Stimulated activated naive B cell treated with anti-CD40 and anti-IgM and Interleukin-4, amounts not matched to agents 10 μg/mL and 1 μg/mL and 100 μg/mL, for 72 hours (primary cell): ENCODE results near the gene NDUFS4.
"Not testable (repeated sequence)": the region's sequence is repeated elsewhere in the genome, so short reads cannot be mapped to it uniquely, and the experiment has no call there.

Experiments used
- ATAC-seq, 2 donors: fragments of 150-1000 bp; cut with Tn5 transposase; replicated peaks; 2 replicates each; pipeline ENCODE4 v1.10.0; 2021; ENCODE audit warnings: moderate library complexity in 1 of 2
- DNase-seq: peaks from one replicate; pipeline ENCODE4 v3.0.0; 2021
- H3K27ac Mint-ChIP-seq: one replicate; pipeline ENCODE4 v1.8.0; 2022; ENCODE audit warnings: mild to moderate bottlenecking, mixed read lengths
- H3K27me3 Mint-ChIP-seq, 2 donors: one replicate each; pipeline ENCODE4 v1.8.0; 2022; ENCODE audit warnings: mixed read lengths in 2 of 2
- H3K36me3 Mint-ChIP-seq, 2 donors: one replicate each; pipeline ENCODE4 v1.8.0; 2022; ENCODE audit warnings: mixed read lengths in 2 of 2, mild to moderate bottlenecking in 1 of 2
- H3K4me1 Mint-ChIP-seq, 2 donors: one replicate each; pipeline ENCODE4 v1.8.0; 2022; ENCODE audit warnings: mixed read lengths in 2 of 2, mild to moderate bottlenecking in 1 of 2
- H3K4me3 Mint-ChIP-seq, 2 donors: one replicate each; pipeline ENCODE4 v1.8.0; 2022; ENCODE audit warnings: mild to moderate bottlenecking in 2 of 2, mixed read lengths in 2 of 2, moderate library complexity in 1 of 2
- H3K9me3 Mint-ChIP-seq, 2 donors: one replicate each; pipeline ENCODE4 v1.8.0; 2022; ENCODE audit warnings: mixed read lengths in 2 of 2, mild to moderate bottlenecking in 1 of 2

The NDUFS4 gene

GRCh38 chr5:53645078-53645477, 84.6 kb downstream of the NDUFS4 start:
- no peak for DNase-seq
- no peaks in the 10 kb centered on the region for H3K4me1 Mint-ChIP-seq
- H3K9me3 Mint-ChIP-seq: peaks cover 5 to 8% of the 10 kb centered on the region in 2 donors
- H3K36me3 Mint-ChIP-seq: peaks cover 22 to 32% of the 10 kb centered on the region in 2 donors
- H3K27me3 Mint-ChIP-seq: no peaks in the 10 kb centered on the region
- no peak overlapping the region for H3K4me3 Mint-ChIP-seq
- ATAC-seq: no peak
- no peak overlapping the region for H3K27ac Mint-ChIP-seq

GRCh38 chr5:53649352-53649751, 88.9 kb downstream of the NDUFS4 start:
- H3K27me3 Mint-ChIP-seq: no peaks in the 10 kb centered on the region
- no peak overlapping the region for H3K27ac Mint-ChIP-seq
- H3K4me1 Mint-ChIP-seq: no peaks in the 10 kb centered on the region
- H3K9me3 Mint-ChIP-seq: peaks cover 5 to 8% of the 10 kb centered on the region in 2 donors
- DNase-seq (no peak), ATAC-seq (no peak)
- H3K4me3 Mint-ChIP-seq: no peak overlapping the region
- H3K36me3 Mint-ChIP-seq: peaks cover 21 to 26% of the 10 kb centered on the region in 2 donors

GRCh38 chr5:53660573-53660972, 100.1 kb downstream of the NDUFS4 start:
- DNase-seq, H3K27ac Mint-ChIP-seq, ATAC-seq, H3K4me3 Mint-ChIP-seq, H3K27me3 Mint-ChIP-seq, H3K4me1 Mint-ChIP-seq: not testable (repeated sequence)
- Mint-ChIP-seq H3K36me3 (peaks cover 49 to 59% of the 10 kb centered on the region in 2 donors), H3K9me3 (peaks cover 0 to 12% of the 10 kb centered on the region in 2 donors)

GRCh38 chr5:53665313-53665712, 104.9 kb downstream of the NDUFS4 start:
- Mint-ChIP-seq H3K36me3 (peaks cover 52 to 58% of the 10 kb centered on the region in 2 donors), H3K9me3 (peaks cover 0 to 14% of the 10 kb centered on the region in 2 donors)
- H3K4me3 Mint-ChIP-seq, H3K27ac Mint-ChIP-seq, H3K27me3 Mint-ChIP-seq, DNase-seq, ATAC-seq, H3K4me1 Mint-ChIP-seq: not testable (repeated sequence)

- Mint-ChIP-seq H3K27ac (no peak overlapping the region), H3K36me3 (peaks cover 56 to 57% of the 10 kb centered on the region in 2 donors), H3K27me3 (no peaks in the 10 kb centered on the region), H3K4me3 (no peak overlapping the region), H3K4me1 (peaks cover 2 to 6% of the 10 kb centered on the region in 2 donors), H3K9me3 (peaks cover 0 to 14% of the 10 kb centered on the region in 2 donors)
- DNase-seq: no peak
- no peak for ATAC-seq
Observed at GRCh38 chr5:53667621-53668020, 107.2 kb downstream of the NDUFS4 start.

GRCh38 chr5:53671447-53671846, 111.0 kb downstream of the NDUFS4 start:
- no peak for DNase-seq
- no peaks in the 10 kb centered on the region for H3K9me3 Mint-ChIP-seq
- no peak for ATAC-seq
- H3K36me3 Mint-ChIP-seq: peaks cover 33 to 34% of the 10 kb centered on the region in 2 donors
- H3K27me3 Mint-ChIP-seq: no peaks in the 10 kb centered on the region
- H3K4me1 Mint-ChIP-seq: no peaks in the 10 kb centered on the region
- no peak overlapping the region for H3K4me3 Mint-ChIP-seq
- H3K27ac Mint-ChIP-seq: no peak overlapping the region

- H3K4me1 Mint-ChIP-seq: no peaks in the 10 kb centered on the region
- H3K4me3 Mint-ChIP-seq: no peak overlapping the region
- peaks cover 31 to 42% of the 10 kb centered on the region in 2 donors for H3K36me3 Mint-ChIP-seq
- no peaks in the 10 kb centered on the region for H3K27me3 Mint-ChIP-seq
- ATAC-seq: no peak
- no peak overlapping the region for H3K27ac Mint-ChIP-seq
- DNase-seq: no peak
- H3K9me3 Mint-ChIP-seq: no peaks in the 10 kb centered on the region
Observed at GRCh38 chr5:53674121-53674520, 113.7 kb downstream of the NDUFS4 start.

GRCh38 chr5:53677632-53678031, 117.2 kb downstream of the NDUFS4 start:
- no peak for DNase-seq
- peaks cover 24 to 48% of the 10 kb centered on the region in 2 donors for H3K36me3 Mint-ChIP-seq
- peaks cover 0 to 3% of the 10 kb centered on the region in 2 donors for H3K9me3 Mint-ChIP-seq
- H3K4me3 Mint-ChIP-seq: no peak overlapping the region
- no peaks in the 10 kb centered on the region for H3K4me1 Mint-ChIP-seq
- H3K27ac Mint-ChIP-seq: no peak overlapping the region
- no peak for ATAC-seq
- H3K27me3 Mint-ChIP-seq: no peaks in the 10 kb centered on the region

GRCh38 chr5:53678981-53679660, 118.7 kb downstream of the NDUFS4 start:
- ATAC-seq (no peak), DNase-seq (no peak)
- H3K9me3 Mint-ChIP-seq: peaks cover 0 to 3% of the 10 kb centered on the region in 2 donors
- H3K27me3 Mint-ChIP-seq: no peaks in the 10 kb centered on the region
- H3K4me3 Mint-ChIP-seq: no peak overlapping the region
- H3K27ac Mint-ChIP-seq: no peak overlapping the region
- H3K36me3 Mint-ChIP-seq: peaks cover 21 to 61% of the 10 kb centered on the region in 2 donors
- no peaks in the 10 kb centered on the region for H3K4me1 Mint-ChIP-seq

- H3K36me3 Mint-ChIP-seq: peaks cover 23 to 64% of the 10 kb centered on the region in 2 donors
- H3K27me3 Mint-ChIP-seq: no peaks in the 10 kb centered on the region
- H3K9me3 Mint-ChIP-seq: peaks cover 0 to 5% of the 10 kb centered on the region in 2 donors
- H3K27ac Mint-ChIP-seq: no peak overlapping the region
- no peaks in the 10 kb centered on the region for H3K4me1 Mint-ChIP-seq
- no peak for ATAC-seq
- DNase-seq: no peak
- H3K4me3 Mint-ChIP-seq: no peak overlapping the region
Observed at GRCh38 chr5:53681079-53681478, 120.6 kb downstream of the NDUFS4 start.

- no peak for DNase-seq
- no peaks in the 10 kb centered on the region for H3K4me1 Mint-ChIP-seq
- H3K4me3 Mint-ChIP-seq: no peak overlapping the region
- H3K36me3 Mint-ChIP-seq: peaks cover 12 to 18% of the 10 kb centered on the region in 2 donors
- no peak for ATAC-seq
- H3K27ac Mint-ChIP-seq: no peak overlapping the region
- no peaks in the 10 kb centered on the region for H3K27me3 Mint-ChIP-seq
- H3K9me3 Mint-ChIP-seq: peaks cover 38 to 41% of the 10 kb centered on the region in 2 donors
Observed at GRCh38 chr5:53691014-53691413, 130.6 kb downstream of the NDUFS4 start.

GRCh38 chr5:53694520-53695022, 134.1 kb downstream of the NDUFS4 start:
- Mint-ChIP-seq H3K27me3 (no peaks in the 10 kb centered on the region), H3K27ac (no peak overlapping the region), H3K4me1 (no peaks in the 10 kb centered on the region), H3K9me3 (peaks cover 44 to 50% of the 10 kb centered on the region in 2 donors), H3K4me3 (no peak overlapping the region), H3K36me3 (peaks cover 2 to 8% of the 10 kb centered on the region in 2 donors)
- ATAC-seq (no peak), DNase-seq (no peak)

- not testable (repeated sequence) for DNase-seq, H3K27me3 Mint-ChIP-seq, H3K4me1 Mint-ChIP-seq, H3K27ac Mint-ChIP-seq, ATAC-seq, H3K4me3 Mint-ChIP-seq, H3K36me3 Mint-ChIP-seq
- H3K9me3 Mint-ChIP-seq: peaks cover 22 to 31% of the 10 kb centered on the region in 2 donors
Observed at GRCh38 chr5:53710405-53710804, 150.0 kb downstream of the NDUFS4 start.

- DNase-seq (no peak), ATAC-seq (no peak)
- H3K27me3 Mint-ChIP-seq: peaks cover 0 to 18% of the 10 kb centered on the region in 2 donors
- peaks cover 27 to 28% of the 10 kb centered on the region in 2 donors for H3K9me3 Mint-ChIP-seq
- no peak overlapping the region for H3K27ac Mint-ChIP-seq
- no peaks in the 10 kb centered on the region for H3K4me1 Mint-ChIP-seq
- peaks cover 4 to 10% of the 10 kb centered on the region in 2 donors for H3K36me3 Mint-ChIP-seq
- H3K4me3 Mint-ChIP-seq: no peak overlapping the region
Observed at GRCh38 chr5:53712327-53712726, 151.9 kb downstream of the NDUFS4 start.

- H3K4me1 Mint-ChIP-seq: no peaks in the 10 kb centered on the region
- peaks cover 4 to 10% of the 10 kb centered on the region in 2 donors for H3K36me3 Mint-ChIP-seq
- peaks cover 0 to 20% of the 10 kb centered on the region in 2 donors for H3K27me3 Mint-ChIP-seq
- peaks cover 24 to 34% of the 10 kb centered on the region in 2 donors for H3K9me3 Mint-ChIP-seq
- DNase-seq (no peak), ATAC-seq (no peak)
- no peak overlapping the region for H3K4me3 Mint-ChIP-seq
- no peak overlapping the region for H3K27ac Mint-ChIP-seq
Observed at GRCh38 chr5:53713978-53714666, 153.7 kb downstream of the NDUFS4 start.
